ENCODE data around the gene HCN4. TPM values are rescaled to one million over a fixed set of nuclear protein-coding genes. Genes with fewer than 3 reads are reported as not detected.

HCN4 gene
- total RNA-seq, 2 donors from 2014 or later, result 0.78 to 2.0 TPM

DNA sequence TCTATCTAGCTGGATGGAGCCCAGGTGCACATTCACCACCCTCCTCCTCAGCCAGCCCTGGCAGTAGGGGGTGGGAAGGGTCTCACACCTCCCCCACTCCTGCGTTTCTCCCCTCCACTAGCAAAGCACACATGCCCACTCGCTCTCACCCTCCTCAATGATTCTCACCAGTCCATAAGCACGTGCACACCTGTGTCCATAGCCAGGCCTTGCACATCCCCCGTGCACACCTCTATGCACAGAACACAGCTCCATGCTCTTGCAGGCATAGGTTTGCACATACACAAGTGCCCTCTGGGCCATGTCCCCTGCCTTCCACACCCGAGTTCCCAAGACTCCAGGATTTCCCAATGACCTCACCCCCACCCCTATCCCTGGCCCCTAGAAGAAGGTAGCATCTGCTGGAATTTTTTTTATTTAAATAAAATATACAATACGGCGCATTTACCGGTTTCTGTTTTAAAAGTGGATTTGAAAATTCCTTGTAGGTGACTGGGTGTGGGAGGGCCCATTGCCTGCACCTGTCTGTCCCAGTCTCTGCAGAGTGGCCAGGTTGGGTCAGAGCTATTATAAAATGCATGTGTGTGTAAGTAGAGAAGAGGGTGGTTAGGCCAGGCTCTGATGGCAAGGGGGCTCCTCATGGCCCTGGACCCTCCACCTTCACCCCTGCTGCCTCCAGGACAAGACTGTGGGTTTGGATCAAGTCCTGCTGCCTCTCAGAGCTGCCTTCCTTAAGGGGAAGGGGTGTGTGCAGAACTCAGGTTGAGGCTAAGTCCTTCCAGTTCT lies 49.1 kb downstream of the HCN4 start:
- Histone ChIP-seq H3K36me3 (replicated peaks in 1 of 2; ENCODE audit: insufficient read depth in 1 of 2, low read depth in 2 of 2) (no peaks in the 10 kb centered on the region), H3K4me1 (no peaks in the 10 kb centered on the region), H3K9me3 (no peaks in the 10 kb centered on the region), H3K27ac (no peak overlapping the region), H3K27me3 (no peaks in the 10 kb centered on the region), H3K4me3 (no peak overlapping the region)
- intact Hi-C loops (cut with DNase I), result no loop called here
- DNase-seq (no peak), ATAC-seq (no peak)
- 66 to 72% methylated on average over 8 of the region's 8 CpGs for WGBS, 2 donors
- TF ChIP-seq, protein P1, sequence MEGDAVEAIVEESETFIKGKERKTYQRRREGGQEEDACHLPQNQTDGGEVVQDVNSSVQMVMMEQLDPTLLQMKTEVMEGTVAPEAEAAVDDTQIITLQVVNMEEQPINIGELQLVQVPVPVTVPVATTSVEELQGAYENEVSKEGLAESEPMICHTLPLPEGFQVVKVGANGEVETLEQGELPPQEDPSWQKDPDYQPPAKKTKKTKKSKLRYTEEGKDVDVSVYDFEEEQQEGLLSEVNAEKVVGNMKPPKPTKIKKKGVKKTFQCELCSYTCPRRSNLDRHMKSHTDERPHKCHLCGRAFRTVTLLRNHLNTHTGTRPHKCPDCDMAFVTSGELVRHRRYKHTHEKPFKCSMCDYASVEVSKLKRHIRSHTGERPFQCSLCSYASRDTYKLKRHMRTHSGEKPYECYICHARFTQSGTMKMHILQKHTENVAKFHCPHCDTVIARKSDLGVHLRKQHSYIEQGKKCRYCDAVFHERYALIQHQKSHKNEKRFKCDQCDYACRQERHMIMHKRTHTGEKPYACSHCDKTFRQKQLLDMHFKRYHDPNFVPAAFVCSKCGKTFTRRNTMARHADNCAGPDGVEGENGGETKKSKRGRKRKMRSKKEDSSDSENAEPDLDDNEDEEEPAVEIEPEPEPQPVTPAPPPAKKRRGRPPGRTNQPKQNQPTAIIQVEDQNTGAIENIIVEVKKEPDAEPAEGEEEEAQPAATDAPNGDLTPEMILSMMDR (IDR thresholded peaks at IDR 0.05), result no peak

DNA sequence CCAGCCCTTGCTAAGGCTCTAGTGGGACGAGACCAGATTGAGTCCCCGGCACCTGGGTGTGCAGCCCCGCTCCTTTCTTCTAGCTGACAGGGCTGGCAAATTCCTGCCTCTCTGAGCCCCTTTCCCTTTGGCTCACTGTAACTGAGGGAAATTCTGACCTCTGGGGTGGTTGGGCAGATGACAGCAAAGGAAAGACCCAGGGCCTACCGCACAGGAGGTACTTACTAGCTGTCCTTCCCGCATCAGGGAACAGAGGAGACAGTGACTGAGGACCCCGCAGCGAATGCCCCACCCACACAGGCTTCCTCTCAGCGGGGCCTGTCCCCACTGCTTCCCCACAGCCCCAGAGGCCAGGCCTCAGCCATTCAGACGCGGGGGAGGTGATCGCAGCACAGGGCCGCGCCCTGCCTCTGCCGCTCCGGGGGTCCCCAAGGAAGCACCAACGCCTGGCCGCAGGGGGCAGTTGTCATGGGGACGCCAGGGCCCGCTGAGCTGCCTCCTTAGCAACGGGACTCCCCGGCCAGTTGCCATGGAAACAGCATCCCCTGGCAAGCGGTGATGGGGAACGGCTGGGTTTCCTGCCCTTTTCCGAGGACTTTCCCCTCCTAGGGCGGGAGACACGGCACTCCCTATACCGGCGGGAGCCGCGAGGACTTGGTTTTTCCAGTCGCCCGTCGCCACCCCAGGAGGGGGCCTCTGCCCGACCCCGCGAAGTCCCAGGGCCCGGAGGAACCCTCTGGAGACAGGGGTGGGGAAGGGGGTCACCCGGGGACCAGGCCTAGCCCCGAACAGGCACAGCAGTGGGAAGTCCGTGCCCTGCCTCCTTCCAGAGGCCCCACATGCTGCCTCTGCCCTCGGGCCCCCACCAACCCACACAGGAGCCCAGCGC lies 50.1 kb downstream of the HCN4 start:
- Histone ChIP-seq H3K9me3 (no peaks in the 10 kb centered on the region), H3K27me3 (no peaks in the 10 kb centered on the region), H3K4me1 (no peaks in the 10 kb centered on the region), H3K27ac (no peak overlapping the region), H3K36me3 (replicated peaks in 1 of 2; ENCODE audit: insufficient read depth in 1 of 2, low read depth in 2 of 2) (no peaks in the 10 kb centered on the region), H3K4me3 (no peak overlapping the region)
- ATAC-seq, result no peak
- WGBS, 2 donors, result 15 to 25% methylated on average over 14 to 37 of the region's 42 CpGs
- TF ChIP-seq POLR2A (IDR thresholded peaks at IDR 0.05), result no peak
- TF ChIP-seq, protein P1 (IDR thresholded peaks at IDR 0.05), result no peak
- peak in 1 of 4 donors; percentile 14 for DNase-seq
- intact Hi-C loops (cut with DNase I), result no loop called here

DNA sequence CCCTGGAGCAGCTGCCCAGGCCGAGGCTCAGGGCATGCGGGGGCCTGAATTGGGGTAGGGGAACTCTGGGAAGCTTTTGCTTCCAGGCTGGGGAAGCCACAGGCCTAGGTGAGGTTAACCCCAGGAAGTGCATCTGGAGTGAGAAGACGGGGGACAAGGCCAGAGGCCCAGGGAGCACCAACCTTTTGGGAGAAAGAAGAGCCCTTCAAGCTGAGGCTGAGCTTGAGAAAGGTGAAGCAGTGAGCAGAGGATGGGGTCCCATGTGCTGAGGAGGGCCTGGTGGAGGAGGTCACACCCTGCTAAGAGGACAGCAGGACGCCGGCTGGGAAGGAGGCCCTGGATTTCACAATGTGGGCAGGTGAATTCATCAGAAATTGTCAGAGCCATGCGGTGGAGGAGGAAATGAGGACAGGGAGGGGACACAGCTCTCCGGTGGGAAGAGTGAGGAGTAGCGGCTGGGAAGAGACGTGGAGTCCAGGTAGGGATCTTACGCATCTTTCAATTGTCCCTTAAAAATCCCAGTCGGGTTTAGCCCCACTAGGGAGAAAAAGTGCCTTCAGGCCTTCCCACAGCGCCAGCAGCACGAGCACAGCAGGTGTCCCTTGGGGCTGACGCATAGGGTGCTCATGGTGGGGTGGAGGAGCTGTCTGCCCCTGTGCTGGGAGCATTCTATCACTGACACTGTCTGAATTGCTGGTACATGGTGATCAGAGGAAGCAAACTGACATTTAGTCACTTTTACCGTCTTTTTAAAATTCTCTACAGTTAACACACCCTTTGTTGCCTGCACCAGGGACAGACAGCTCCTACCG lies 50.9 kb downstream of the HCN4 start:
- DNase-seq, result no peak

DNA sequence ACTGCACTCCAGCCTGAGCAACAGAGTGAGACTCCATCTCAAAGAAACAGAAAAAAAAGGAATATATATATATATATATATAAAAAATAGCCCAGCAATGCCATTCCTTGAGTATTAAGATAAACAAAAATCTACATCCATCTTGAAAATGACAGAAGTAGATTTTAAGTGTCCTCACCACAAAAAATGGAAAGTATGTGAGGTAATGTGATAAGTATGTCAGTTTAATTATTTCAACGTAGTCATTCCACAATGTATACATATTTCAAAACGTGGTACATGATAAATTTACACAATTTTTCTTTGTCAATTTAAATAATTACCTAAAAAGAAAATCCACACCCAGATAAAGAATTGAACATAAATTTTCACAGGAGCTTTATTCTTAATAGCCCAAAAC lies 54.9 kb downstream of the HCN4 start:
- Histone ChIP-seq H3K27me3 (no peaks in the 10 kb centered on the region), H3K9me3 (no peaks in the 10 kb centered on the region), H3K27ac (no peak overlapping the region), H3K36me3 (replicated peaks in 1 of 2; ENCODE audit: insufficient read depth in 1 of 2, low read depth in 2 of 2) (no peaks in the 10 kb centered on the region), H3K4me1 (no peaks in the 10 kb centered on the region), H3K4me3 (no peak overlapping the region)
- 64 to 72% methylated on average over 2 of the region's 2 CpGs for WGBS, 2 donors
- no peak for TF ChIP-seq POLR2A (IDR thresholded peaks at IDR 0.05)
- TF ChIP-seq, protein P1 (IDR thresholded peaks at IDR 0.05), result no peak
- DNase-seq (no peak), ATAC-seq (no peak)
- intact Hi-C loops (cut with DNase I), result no loop called here

More for the DNA sequence above, 50.9 kb downstream of the HCN4 start:
- H3K27me3 ChIP-seq, result no peaks in the 10 kb centered on the region
- TF ChIP-seq, protein P1 (IDR thresholded peaks at IDR 0.05), result no peak
- no peak for TF ChIP-seq POLR2A (IDR thresholded peaks at IDR 0.05)
- no peaks in the 10 kb centered on the region for H3K4me1 ChIP-seq
- intact Hi-C loops (cut with DNase I), result no loop called here
- no peak overlapping the region for H3K4me3 ChIP-seq
- H3K9me3 ChIP-seq, result no peaks in the 10 kb centered on the region
- WGBS, 2 donors, result 63 to 71% methylated on average over 16 of the region's 16 CpGs
- no peak for ATAC-seq
- no peaks in the 10 kb centered on the region for H3K36me3 ChIP-seq (replicated peaks in 1 of 2; ENCODE audit: insufficient read depth in 1 of 2, low read depth in 2 of 2)
- no peak overlapping the region for H3K27ac ChIP-seq
